Measurements from ENCODE around the gene PLK1. TPM values are rescaled to one million over a fixed set of nuclear protein-coding genes. Genes with fewer than 3 reads are reported as not detected.

PLK1 gene
- total and polyA plus RNA-seq, 2 donors: 6.9 to 19.9 TPM

GRCh38 chr16:23700093-23700492 is 21.4 kb downstream of the PLK1 start:
- DNase-seq (ENCODE audit: low read depth in 6 of 9, low spot score in 9 of 9): no peak
- H3K9me3 ChIP-seq (ENCODE audit: control insufficient read depth in 2 of 2, insufficient read depth in 1 of 2, low read length in 1 of 2): no peaks in the 10 kb centered on the region
- 97% methylated on average over 2 of the region's 2 CpGs for WGBS
- no peak overlapping the region for H3K4me3 ChIP-seq (ENCODE audit: low read length in 2 of 2)
- H3K27ac ChIP-seq (ENCODE audit: low read depth in 1 of 2, low read length in 1 of 2): no peak overlapping the region
- no peaks in the 10 kb centered on the region for H3K27me3 ChIP-seq (ENCODE audit: control insufficient read depth in 2 of 2, insufficient read depth in 1 of 2, low read length in 1 of 2)
- no peaks in the 10 kb centered on the region for H3K36me3 ChIP-seq (ENCODE audit: control insufficient read depth in 2 of 2, insufficient read depth in 2 of 2, low read length in 1 of 2)
- H3K4me1 ChIP-seq (ENCODE audit: control insufficient read depth in 2 of 2, insufficient read depth in 2 of 2, low read length in 2 of 2): peaks cover 0 to 1% of the 10 kb centered on the region in 2 donors

- Histone ChIP-seq H3K4me3 (ENCODE audit: low read length in 2 of 2) (no peak overlapping the region), H3K27ac (ENCODE audit: low read depth in 1 of 2, low read length in 1 of 2) (no peak overlapping the region), H3K4me1 (ENCODE audit: control insufficient read depth in 2 of 2, insufficient read depth in 2 of 2, low read length in 2 of 2) (no peaks in the 10 kb centered on the region), H3K27me3 (ENCODE audit: control insufficient read depth in 2 of 2, insufficient read depth in 1 of 2, low read length in 1 of 2) (no peaks in the 10 kb centered on the region), H3K9me3 (ENCODE audit: control insufficient read depth in 2 of 2, insufficient read depth in 1 of 2, low read length in 1 of 2) (no peaks in the 10 kb centered on the region), H3K36me3 (ENCODE audit: control insufficient read depth in 2 of 2, insufficient read depth in 2 of 2, low read length in 1 of 2) (no peaks in the 10 kb centered on the region)
- peak in 1 of 9 donors; percentile 21 for DNase-seq (ENCODE audit: low read depth in 6 of 9, low spot score in 9 of 9)
- WGBS: 75% methylated on average over 8 of the region's 8 CpGs
Observed at GRCh38 chr16:23700509-23700908, 21.8 kb downstream of the PLK1 start.

- H3K4me1 ChIP-seq (ENCODE audit: control insufficient read depth in 2 of 2, insufficient read depth in 2 of 2, low read length in 2 of 2): no peaks in the 10 kb centered on the region
- H3K27me3 ChIP-seq (ENCODE audit: control insufficient read depth in 2 of 2, insufficient read depth in 1 of 2, low read length in 1 of 2): no peaks in the 10 kb centered on the region
- no peak for DNase-seq (ENCODE audit: low read depth in 6 of 9, low spot score in 9 of 9)
- no peak overlapping the region for H3K4me3 ChIP-seq (ENCODE audit: low read length in 2 of 2)
- H3K27ac ChIP-seq (ENCODE audit: low read depth in 1 of 2, low read length in 1 of 2): no peak overlapping the region
- no peaks in the 10 kb centered on the region for H3K36me3 ChIP-seq (ENCODE audit: control insufficient read depth in 2 of 2, insufficient read depth in 2 of 2, low read length in 1 of 2)
- 87% methylated on average over 8 of the region's 8 CpGs for WGBS
- no peaks in the 10 kb centered on the region for H3K9me3 ChIP-seq (ENCODE audit: control insufficient read depth in 2 of 2, insufficient read depth in 1 of 2, low read length in 1 of 2)
Observed at GRCh38 chr16:23701045-23701444, 22.4 kb downstream of the PLK1 start.

- Histone ChIP-seq H3K27ac (ENCODE audit: low read depth in 1 of 2, low read length in 1 of 2) (no peak overlapping the region), H3K9me3 (ENCODE audit: control insufficient read depth in 2 of 2, insufficient read depth in 1 of 2, low read length in 1 of 2) (no peaks in the 10 kb centered on the region), H3K27me3 (ENCODE audit: control insufficient read depth in 2 of 2, insufficient read depth in 1 of 2, low read length in 1 of 2) (no peaks in the 10 kb centered on the region), H3K36me3 (ENCODE audit: control insufficient read depth in 2 of 2, insufficient read depth in 2 of 2, low read length in 1 of 2) (no peaks in the 10 kb centered on the region), H3K4me1 (ENCODE audit: control insufficient read depth in 2 of 2, insufficient read depth in 2 of 2, low read length in 2 of 2) (no peaks in the 10 kb centered on the region), H3K4me3 (ENCODE audit: low read length in 2 of 2) (no peak overlapping the region)
- DNase-seq (ENCODE audit: low read depth in 6 of 9, low spot score in 9 of 9): no peak
- WGBS: 68% methylated on average over 2 of the region's 2 CpGs
Observed at GRCh38 chr16:23702951-23703350, 24.3 kb downstream of the PLK1 start.

GRCh38 chr16:23704772-23705516 is 26.3 kb downstream of the PLK1 start:
- peaks cover 0 to 4% of the 10 kb centered on the region in 2 donors for H3K9me3 ChIP-seq (ENCODE audit: control insufficient read depth in 2 of 2, insufficient read depth in 1 of 2, low read length in 1 of 2)
- no peaks in the 10 kb centered on the region for H3K4me1 ChIP-seq (ENCODE audit: control insufficient read depth in 2 of 2, insufficient read depth in 2 of 2, low read length in 2 of 2)
- no peak overlapping the region for H3K27ac ChIP-seq (ENCODE audit: low read depth in 1 of 2, low read length in 1 of 2)
- no peak for DNase-seq (ENCODE audit: low read depth in 6 of 9, low spot score in 9 of 9)
- H3K36me3 ChIP-seq (ENCODE audit: control insufficient read depth in 2 of 2, insufficient read depth in 2 of 2, low read length in 1 of 2): no peaks in the 10 kb centered on the region
- peaks cover 0 to under 1% of the 10 kb centered on the region in 2 donors for H3K27me3 ChIP-seq (ENCODE audit: control insufficient read depth in 2 of 2, insufficient read depth in 1 of 2, low read length in 1 of 2)
- 94% methylated on average over 22 of the region's 22 CpGs for WGBS
- H3K4me3 ChIP-seq (ENCODE audit: low read length in 2 of 2): no peak overlapping the region

GRCh38 chr16:23705517-23705902 is 26.8 kb downstream of the PLK1 start:
- WGBS: 93% methylated on average over 2 of the region's 2 CpGs
- Histone ChIP-seq H3K27me3 (ENCODE audit: control insufficient read depth in 2 of 2, insufficient read depth in 1 of 2, low read length in 1 of 2) (peaks cover 0 to 6% of the 10 kb centered on the region in 2 donors), H3K27ac (ENCODE audit: low read depth in 1 of 2, low read length in 1 of 2) (no peak overlapping the region), H3K9me3 (ENCODE audit: control insufficient read depth in 2 of 2, insufficient read depth in 1 of 2, low read length in 1 of 2) (peaks cover 1 to 4% of the 10 kb centered on the region in 2 donors), H3K36me3 (ENCODE audit: control insufficient read depth in 2 of 2, insufficient read depth in 2 of 2, low read length in 1 of 2) (no peaks in the 10 kb centered on the region), H3K4me1 (ENCODE audit: control insufficient read depth in 2 of 2, insufficient read depth in 2 of 2, low read length in 2 of 2) (no peaks in the 10 kb centered on the region), H3K4me3 (ENCODE audit: low read length in 2 of 2) (no peak overlapping the region)
- no peak for DNase-seq (ENCODE audit: low read depth in 6 of 9, low spot score in 9 of 9)

- Histone ChIP-seq H3K9me3 (ENCODE audit: control insufficient read depth in 2 of 2, insufficient read depth in 1 of 2, low read length in 1 of 2) (peaks cover 1 to 4% of the 10 kb centered on the region in 2 donors), H3K4me3 (ENCODE audit: low read length in 2 of 2) (no peak overlapping the region), H3K27me3 (ENCODE audit: control insufficient read depth in 2 of 2, insufficient read depth in 1 of 2, low read length in 1 of 2) (peaks cover 0 to 13% of the 10 kb centered on the region in 2 donors), H3K4me1 (ENCODE audit: control insufficient read depth in 2 of 2, insufficient read depth in 2 of 2, low read length in 2 of 2) (no peaks in the 10 kb centered on the region), H3K36me3 (ENCODE audit: control insufficient read depth in 2 of 2, insufficient read depth in 2 of 2, low read length in 1 of 2) (no peaks in the 10 kb centered on the region), H3K27ac (ENCODE audit: low read depth in 1 of 2, low read length in 1 of 2) (no peak overlapping the region)
- WGBS: 90% methylated on average over 4 of the region's 4 CpGs
- no peak for DNase-seq (ENCODE audit: low read depth in 6 of 9, low spot score in 9 of 9)
Observed at GRCh38 chr16:23706439-23706838, 27.8 kb downstream of the PLK1 start.

GRCh38 chr16:23709536-23709935 is 30.8 kb downstream of the PLK1 start:
- no peak overlapping the region for H3K4me3 ChIP-seq (ENCODE audit: low read length in 2 of 2)
- H3K27ac ChIP-seq (ENCODE audit: low read depth in 1 of 2, low read length in 1 of 2): no peak overlapping the region
- no peaks in the 10 kb centered on the region for H3K4me1 ChIP-seq (ENCODE audit: control insufficient read depth in 2 of 2, insufficient read depth in 2 of 2, low read length in 2 of 2)
- DNase-seq (ENCODE audit: low read depth in 6 of 9, low spot score in 9 of 9): no peak
- peaks cover 1 to 4% of the 10 kb centered on the region in 2 donors for H3K9me3 ChIP-seq (ENCODE audit: control insufficient read depth in 2 of 2, insufficient read depth in 1 of 2, low read length in 1 of 2)
- H3K27me3 ChIP-seq (ENCODE audit: control insufficient read depth in 2 of 2, insufficient read depth in 1 of 2, low read length in 1 of 2): peaks cover 15 to 44% of the 10 kb centered on the region in 2 donors
- no peaks in the 10 kb centered on the region for H3K36me3 ChIP-seq (ENCODE audit: control insufficient read depth in 2 of 2, insufficient read depth in 2 of 2, low read length in 1 of 2)

GRCh38 chr16:23710008-23710407 is 31.3 kb downstream of the PLK1 start:
- H3K36me3 ChIP-seq (ENCODE audit: control insufficient read depth in 2 of 2, insufficient read depth in 2 of 2, low read length in 1 of 2): no peaks in the 10 kb centered on the region
- 94% methylated on average over 2 of the region's 2 CpGs for WGBS

More at GRCh38 chr16:23710008-23710407, 31.3 kb downstream of the PLK1 start:
- DNase-seq (ENCODE audit: low read depth in 6 of 9, low spot score in 9 of 9): no peak
- H3K27ac ChIP-seq (ENCODE audit: low read depth in 1 of 2, low read length in 1 of 2): no peak overlapping the region
- peaks cover 1 to 4% of the 10 kb centered on the region in 2 donors for H3K9me3 ChIP-seq (ENCODE audit: control insufficient read depth in 2 of 2, insufficient read depth in 1 of 2, low read length in 1 of 2)
- H3K27me3 ChIP-seq (ENCODE audit: control insufficient read depth in 2 of 2, insufficient read depth in 1 of 2, low read length in 1 of 2): peaks cover 17 to 49% of the 10 kb centered on the region in 2 donors
- no peak overlapping the region for H3K4me3 ChIP-seq (ENCODE audit: low read length in 2 of 2)
- H3K4me1 ChIP-seq (ENCODE audit: control insufficient read depth in 2 of 2, insufficient read depth in 2 of 2, low read length in 2 of 2): no peaks in the 10 kb centered on the region

All from thymus (tissue), 11 donors.